GM21737 (cell line): ENCODE measurements around the gene HABP4.

Source experiments
- ATAC-seq: cut with Tn5 transposase; IDR thresholded peaks from one replicate; pipeline ENCODE4 v1.9.1; 2021; ENCODE audit warnings: mild to moderate bottlenecking, moderate library complexity; ENCODE audit not compliant: unreplicated experiment

HABP4 gene

GRCh38 chr9:96515621-96516470 is 65.9 kb downstream of the HABP4 start:
- no peak for ATAC-seq

- ATAC-seq = no peak
These were observed 69.1 kb downstream of the HABP4 start for GRCh38 chr9:96519095-96519494.

GRCh38 chr9:96519787-96520186 is 69.8 kb downstream of the HABP4 start:
- ATAC-seq = no peak

GRCh38 chr9:96522366-96522765 is 72.4 kb downstream of the HABP4 start:
- ATAC-seq = no peak

GRCh38 chr9:96523374-96523773 is 73.4 kb downstream of the HABP4 start:
- no peak for ATAC-seq

GRCh38 chr9:96524045-96524444 is 74.1 kb downstream of the HABP4 start:
- no peak for ATAC-seq

- ATAC-seq = no peak
These were observed 74.8 kb downstream of the HABP4 start for GRCh38 chr9:96524764-96525163.

GRCh38 chr9:96532173-96532572 is 82.2 kb downstream of the HABP4 start:
- no peak for ATAC-seq

- ATAC-seq = no peak
These were observed 90.1 kb downstream of the HABP4 start for GRCh38 chr9:96540106-96540505.
